Measurements from ENCODE around the gene FBH1.

DNA sequence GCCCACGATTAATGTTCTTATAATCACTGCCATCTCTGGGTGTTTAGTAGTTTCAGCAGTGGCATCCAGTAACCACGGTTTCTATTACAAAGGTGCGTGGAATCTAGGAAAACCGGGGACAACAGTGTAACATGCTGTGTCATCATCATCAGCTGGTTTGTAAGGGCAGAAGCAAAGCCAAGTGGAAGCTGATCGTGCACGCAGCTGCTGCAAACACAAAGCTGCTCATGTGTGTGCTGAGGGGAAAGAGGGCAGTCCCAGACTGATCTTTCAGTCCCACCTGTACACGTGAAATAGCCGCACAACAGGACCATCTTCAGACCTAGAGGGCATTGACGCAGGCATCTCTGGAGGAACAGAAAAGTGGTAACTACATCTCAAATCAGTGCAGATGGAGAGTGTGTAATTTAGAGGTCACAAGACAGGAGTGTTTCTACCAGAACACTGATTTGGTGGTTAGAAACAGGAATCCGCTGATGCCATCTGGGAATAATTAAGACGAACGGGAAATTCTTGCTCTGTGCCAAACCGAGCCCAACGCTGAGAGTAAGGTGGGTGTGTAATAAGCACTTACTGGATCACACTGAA lies 13.8 kb upstream of the FBH1 start:
- no peak for TF ChIP-seq CTCF (IDR thresholded peaks at IDR 0.05; ENCODE audit: low read depth, low read length, missing input control)
- no peak for TF ChIP-seq ATF3 (IDR thresholded peaks at IDR 0.05)
- TF ChIP-seq, protein P1, sequence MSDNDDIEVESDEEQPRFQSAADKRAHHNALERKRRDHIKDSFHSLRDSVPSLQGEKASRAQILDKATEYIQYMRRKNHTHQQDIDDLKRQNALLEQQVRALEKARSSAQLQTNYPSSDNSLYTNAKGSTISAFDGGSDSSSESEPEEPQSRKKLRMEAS (IDR thresholded peaks at IDR 0.05) = no peak
- TF ChIP-seq GABPA (IDR thresholded peaks at IDR 0.05 in 1 of 2, conservative IDR thresholded peaks at IDR 0.05 in 1 of 2) = no peak
- TF ChIP-seq JUND (IDR thresholded peaks at IDR 0.05) = no peak
